HuH-7 (cell line): ENCODE results near the gene PLA2G6.

Experiments used
- DNase-seq: peaks from one replicate; pipeline ENCODE4 v3.0.0; 2011; ENCODE audit warnings: low spot score

The PLA2G6 gene

GRCh38 chr22:38213990-38214301 lies 32.3 kb upstream of the PLA2G6 start:
- no peak for DNase-seq

GRCh38 chr22:38213319-38213989 lies 31.8 kb upstream of the PLA2G6 start:
- no peak for DNase-seq

DNA sequence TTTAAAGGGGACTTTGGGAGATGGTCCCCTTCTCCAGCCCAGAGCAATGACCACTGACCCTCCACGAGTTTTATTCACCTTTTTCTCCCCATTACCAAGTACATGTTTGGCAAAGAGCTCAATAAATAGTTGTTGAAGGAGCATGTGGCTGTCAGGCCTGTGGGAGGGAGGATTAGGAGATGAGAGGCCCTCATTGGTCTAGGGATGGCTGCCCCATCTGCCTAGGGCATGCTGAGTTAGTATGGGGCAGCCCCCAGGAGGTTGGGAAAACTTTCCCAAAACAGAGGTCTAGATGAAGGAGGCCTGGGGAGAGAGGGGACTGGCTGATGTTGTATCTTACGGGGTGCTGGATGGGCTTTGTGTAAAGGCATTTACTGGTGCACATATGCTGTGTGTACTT lies 30.8 kb upstream of the PLA2G6 start:
- no peak for DNase-seq

GRCh38 chr22:38211556-38211955 lies 29.9 kb upstream of the PLA2G6 start:
- DNase-seq = no peak

DNA sequence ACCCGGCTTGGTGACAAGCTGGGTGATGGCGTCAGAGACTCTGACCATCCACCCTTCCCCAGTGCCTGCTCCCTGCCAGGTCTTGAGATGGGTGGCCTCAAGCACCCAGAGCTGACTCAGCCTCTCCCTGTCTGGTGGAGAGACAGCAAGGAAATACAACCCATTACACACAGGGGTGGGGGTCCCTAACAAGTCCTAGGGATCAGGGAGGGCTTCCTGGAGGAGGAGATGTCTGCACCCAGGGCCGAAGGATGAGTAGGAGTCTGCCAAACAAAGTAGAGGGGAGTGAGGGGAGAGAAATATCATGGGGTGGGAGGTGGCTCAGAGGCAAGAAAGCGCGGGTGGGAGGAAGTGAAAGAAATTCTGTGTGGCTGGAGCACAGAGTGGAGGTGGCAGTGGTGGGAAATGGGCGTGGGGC lies 26.9 kb upstream of the PLA2G6 start:
- no peak for DNase-seq

- DNase-seq = no peak
Observed at GRCh38 chr22:38207898-38208432, 26.3 kb upstream of the PLA2G6 start.

GRCh38 chr22:38205261-38206128 lies 23.9 kb upstream of the PLA2G6 start:
- no peak for DNase-seq

DNA sequence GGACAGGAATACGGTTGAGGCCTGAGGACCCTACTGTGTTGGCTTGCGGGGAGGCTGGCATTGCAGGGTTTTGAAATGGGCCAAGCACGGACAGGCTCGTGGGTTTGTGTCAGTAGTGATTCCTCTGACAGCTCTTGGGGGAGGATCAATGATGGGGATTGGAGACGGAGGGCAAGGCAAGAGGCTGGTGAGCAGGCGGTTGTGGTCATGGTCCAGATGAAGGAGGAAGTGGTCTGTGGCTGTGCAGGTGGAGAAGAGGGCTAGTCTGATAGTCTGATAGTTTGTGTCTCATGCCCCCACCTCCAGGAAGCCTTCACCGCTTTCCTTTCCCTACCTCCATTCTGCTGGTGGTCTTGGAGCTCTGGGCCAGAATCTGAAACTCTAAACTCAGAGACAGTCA lies 23.2 kb upstream of the PLA2G6 start:
- DNase-seq = no peak

- DNase-seq = no peak
Observed at GRCh38 chr22:38203855-38204514, 22.4 kb upstream of the PLA2G6 start.

DNA sequence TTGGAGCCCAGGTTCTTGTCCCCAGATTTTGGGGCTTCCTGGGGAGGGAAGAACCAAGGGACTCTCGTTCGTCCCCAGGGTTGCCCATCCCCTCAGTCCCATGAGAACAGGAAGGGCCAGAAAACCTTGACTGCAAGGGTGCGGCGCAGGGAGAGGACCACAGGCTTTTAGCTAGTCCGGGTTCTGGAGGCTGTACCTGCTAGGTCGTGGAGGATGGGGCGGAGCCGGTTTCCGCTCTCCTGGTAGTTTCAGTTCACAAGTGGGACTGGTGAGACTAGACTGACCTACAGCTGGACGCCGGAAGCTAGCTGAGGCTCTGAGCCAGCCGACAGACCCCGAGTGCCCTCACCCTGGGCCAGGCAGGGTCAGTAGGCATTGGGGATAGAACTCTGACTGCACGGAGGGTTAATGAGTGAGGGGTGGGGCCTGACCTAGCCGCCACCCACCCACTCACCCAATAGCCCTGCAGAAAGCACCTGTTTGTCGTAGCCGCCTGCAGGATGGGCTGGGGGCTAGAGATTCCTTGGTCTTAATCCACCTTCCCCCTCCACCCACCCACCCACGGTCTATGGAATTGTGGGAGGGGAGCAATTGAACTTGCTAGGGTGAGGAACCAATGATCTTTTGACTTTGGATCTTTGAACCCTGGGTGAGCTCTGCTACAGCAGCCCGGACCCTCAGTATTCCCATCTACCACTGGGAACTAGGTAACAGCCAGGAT lies 21.6 kb upstream of the PLA2G6 start:
- peak; percentile 68 for DNase-seq

DNA sequence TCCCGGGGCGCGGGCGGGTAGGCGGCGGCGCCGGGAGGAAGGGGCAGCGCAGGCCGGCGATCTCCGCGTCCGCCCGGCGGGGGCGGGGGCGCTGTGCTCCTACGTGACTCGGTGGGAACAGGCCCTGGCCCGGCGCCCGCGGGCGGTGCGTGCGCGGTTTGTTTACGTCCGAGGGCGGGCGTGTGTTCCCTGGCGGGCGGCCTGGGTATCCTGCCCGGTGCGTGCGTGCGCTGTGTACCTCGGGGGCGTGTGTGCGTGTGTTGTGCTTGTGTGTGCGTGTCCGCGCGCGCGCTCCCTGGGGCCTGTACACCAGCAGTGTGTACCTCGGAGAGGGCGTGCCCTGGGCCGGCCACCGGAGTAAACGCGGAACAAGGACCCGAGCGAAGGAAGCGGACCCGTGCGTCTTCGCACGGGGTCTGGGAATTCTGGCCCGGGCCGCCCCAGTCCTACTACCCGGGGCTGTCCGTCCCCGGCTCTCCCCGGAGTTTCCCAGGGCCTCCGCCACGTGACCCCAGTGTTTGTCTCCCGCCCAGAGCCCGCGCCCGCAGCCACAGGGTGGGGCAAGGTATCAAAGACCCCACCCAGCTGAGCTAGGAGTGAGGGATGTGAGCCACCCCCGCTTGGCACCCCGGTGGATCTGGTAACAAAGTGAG lies 20.9 kb upstream of the PLA2G6 start:
- no peak for DNase-seq

GRCh38 chr22:38201711-38202436 lies 20.2 kb upstream of the PLA2G6 start, which contains the start of gene MAFF:
MAFF (plus strand) TSS chr22:38201994; CDS start chr22:38213854, 11,860 bp downstream.
- peak; percentile 88 for DNase-seq

GRCh38 chr22:38201371-38201710 lies 19.7 kb upstream of the PLA2G6 start:
- no peak for DNase-seq

GRCh38 chr22:38199826-38200559 lies 18.4 kb upstream of the PLA2G6 start:
- no peak for DNase-seq

- no peak for DNase-seq
Observed at GRCh38 chr22:38196791-38197419, 15.3 kb upstream of the PLA2G6 start.

- DNase-seq = no peak
Observed at GRCh38 chr22:38193580-38193979, 11.9 kb upstream of the PLA2G6 start.

DNA sequence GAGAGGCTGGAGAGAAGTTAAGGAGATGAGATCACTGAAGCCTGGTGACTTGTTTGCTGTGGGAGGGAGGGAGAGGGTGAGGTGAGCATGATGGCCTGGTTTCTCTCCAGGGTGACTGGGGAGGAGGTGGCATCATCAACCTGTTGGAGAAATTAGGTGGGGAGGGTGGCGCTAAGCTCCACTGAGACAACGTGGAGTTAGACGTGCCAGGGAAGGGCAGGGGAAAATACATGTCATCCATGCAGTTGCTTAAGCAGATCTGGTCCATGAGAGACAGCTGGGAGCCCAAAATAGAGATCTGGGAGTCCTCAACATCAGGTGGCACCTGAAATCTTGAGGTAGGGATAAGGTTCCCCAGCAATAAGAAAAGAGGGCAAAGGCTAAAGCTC lies 10.8 kb upstream of the PLA2G6 start:
- no peak for DNase-seq

- no peak for DNase-seq
Observed at GRCh38 chr22:38191731-38192474, 10.3 kb upstream of the PLA2G6 start.

- no peak for DNase-seq
Observed at GRCh38 chr22:38191055-38191454, 9.4 kb upstream of the PLA2G6 start.
